Measurements from ENCODE around the gene RASGEF1C.

Gene RASGEF1C

DNA sequence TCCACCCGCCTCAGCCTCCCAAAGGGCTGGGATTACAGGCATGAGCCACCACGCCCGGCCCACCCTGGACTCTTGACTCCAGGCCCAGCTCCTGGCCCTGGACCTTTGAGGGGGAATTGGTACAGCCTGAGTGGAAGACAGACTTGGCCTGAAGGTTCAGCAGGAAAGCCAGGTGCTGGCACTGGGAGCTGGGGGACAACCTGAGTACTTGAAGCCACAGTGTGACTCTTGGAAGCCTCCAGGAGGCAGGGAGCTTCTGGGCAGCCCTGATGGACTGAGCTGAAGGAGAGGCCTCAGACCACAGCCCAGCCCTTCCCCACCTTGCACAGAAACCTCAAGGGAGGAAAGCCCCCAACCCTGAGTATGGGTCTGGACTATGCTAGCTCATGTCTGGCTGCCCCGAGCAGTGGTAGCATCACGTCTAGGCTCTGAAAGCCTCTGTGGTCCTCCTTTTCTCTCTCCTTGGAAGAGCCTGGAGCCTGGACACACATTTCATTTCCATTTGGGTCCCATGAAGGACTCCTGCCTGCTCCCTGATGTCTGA, 54.1 kb downstream of the RASGEF1C start:
- Histone ChIP-seq H3K4me1 (no peaks in the 10 kb centered on the region), H3K27ac (no peak overlapping the region), H3K27me3 (no peaks in the 10 kb centered on the region), H3K4me3 (no peak overlapping the region), H3K36me3 (no peaks in the 10 kb centered on the region), H3K9me3 (peaks cover 0 to 9% (median 5%) of the 10 kb centered on the region in 3 donors)
- intact Hi-C loops (cut with DNase I; ENCODE audit: low total_unique reads) = no loop called here
- TF ChIP-seq, protein P1, sequence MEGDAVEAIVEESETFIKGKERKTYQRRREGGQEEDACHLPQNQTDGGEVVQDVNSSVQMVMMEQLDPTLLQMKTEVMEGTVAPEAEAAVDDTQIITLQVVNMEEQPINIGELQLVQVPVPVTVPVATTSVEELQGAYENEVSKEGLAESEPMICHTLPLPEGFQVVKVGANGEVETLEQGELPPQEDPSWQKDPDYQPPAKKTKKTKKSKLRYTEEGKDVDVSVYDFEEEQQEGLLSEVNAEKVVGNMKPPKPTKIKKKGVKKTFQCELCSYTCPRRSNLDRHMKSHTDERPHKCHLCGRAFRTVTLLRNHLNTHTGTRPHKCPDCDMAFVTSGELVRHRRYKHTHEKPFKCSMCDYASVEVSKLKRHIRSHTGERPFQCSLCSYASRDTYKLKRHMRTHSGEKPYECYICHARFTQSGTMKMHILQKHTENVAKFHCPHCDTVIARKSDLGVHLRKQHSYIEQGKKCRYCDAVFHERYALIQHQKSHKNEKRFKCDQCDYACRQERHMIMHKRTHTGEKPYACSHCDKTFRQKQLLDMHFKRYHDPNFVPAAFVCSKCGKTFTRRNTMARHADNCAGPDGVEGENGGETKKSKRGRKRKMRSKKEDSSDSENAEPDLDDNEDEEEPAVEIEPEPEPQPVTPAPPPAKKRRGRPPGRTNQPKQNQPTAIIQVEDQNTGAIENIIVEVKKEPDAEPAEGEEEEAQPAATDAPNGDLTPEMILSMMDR (IDR thresholded peaks at IDR 0.05) = no peak
- no peak for DNase-seq

DNA sequence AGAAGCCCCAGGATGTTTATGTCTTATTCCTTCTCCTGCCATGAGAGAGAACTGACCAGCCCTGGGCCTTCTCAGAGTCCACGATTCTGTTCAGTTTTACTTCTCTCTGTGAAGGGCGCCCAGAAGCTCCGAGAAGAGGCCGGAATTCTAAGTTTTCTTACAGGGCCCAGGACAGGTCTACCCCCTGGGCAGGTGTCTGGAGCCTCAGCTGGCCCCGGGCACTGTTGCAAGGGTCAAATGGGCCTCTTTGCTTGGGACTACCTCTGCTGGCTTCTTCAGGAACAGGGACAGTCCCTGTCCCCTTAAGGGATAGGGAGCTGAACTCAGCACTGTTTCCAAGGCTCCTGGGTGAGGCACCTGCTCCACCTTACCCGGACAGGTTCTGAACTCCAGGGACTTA, 55.0 kb downstream of the RASGEF1C start:
- Histone ChIP-seq H3K4me1 (no peaks in the 10 kb centered on the region), H3K36me3 (no peaks in the 10 kb centered on the region), H3K27ac (no peak overlapping the region), H3K4me3 (no peak overlapping the region), H3K9me3 (peaks cover 0 to 9% (median 7%) of the 10 kb centered on the region in 3 donors), H3K27me3 (no peaks in the 10 kb centered on the region)
- TF ChIP-seq, protein P1 (IDR thresholded peaks at IDR 0.05) = no peak
- no peak for DNase-seq
- intact Hi-C loops (cut with DNase I; ENCODE audit: low total_unique reads) = no loop called here

DNA sequence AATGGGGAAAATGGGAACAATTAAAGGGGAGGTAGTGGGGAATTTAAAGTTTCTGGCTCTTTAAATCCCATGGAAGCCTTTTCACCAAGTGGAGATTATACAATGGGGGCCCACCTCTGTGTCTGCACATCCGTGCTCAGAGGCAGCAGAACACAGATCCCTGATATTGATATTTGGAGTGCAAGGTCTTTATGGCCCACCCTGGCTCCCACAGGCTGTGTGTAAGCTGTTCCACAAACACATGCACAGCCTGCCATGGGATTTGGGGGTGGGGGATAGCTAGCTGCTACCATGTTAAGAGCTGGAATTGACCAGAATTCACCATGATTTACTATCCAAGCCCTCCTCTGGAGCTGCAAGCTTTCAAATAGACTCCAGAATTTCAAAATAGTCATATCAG, 55.9 kb downstream of the RASGEF1C start:
- DNase-seq = no peak
- Histone ChIP-seq H3K9me3 (peaks cover 0 to 9% (median 7%) of the 10 kb centered on the region in 3 donors), H3K27me3 (no peaks in the 10 kb centered on the region), H3K36me3 (no peaks in the 10 kb centered on the region), H3K27ac (no peak overlapping the region), H3K4me1 (no peaks in the 10 kb centered on the region), H3K4me3 (no peak overlapping the region)
- TF ChIP-seq, protein P1 (IDR thresholded peaks at IDR 0.05) = no peak
- intact Hi-C loops (cut with DNase I; ENCODE audit: low total_unique reads) = no loop called here

DNA sequence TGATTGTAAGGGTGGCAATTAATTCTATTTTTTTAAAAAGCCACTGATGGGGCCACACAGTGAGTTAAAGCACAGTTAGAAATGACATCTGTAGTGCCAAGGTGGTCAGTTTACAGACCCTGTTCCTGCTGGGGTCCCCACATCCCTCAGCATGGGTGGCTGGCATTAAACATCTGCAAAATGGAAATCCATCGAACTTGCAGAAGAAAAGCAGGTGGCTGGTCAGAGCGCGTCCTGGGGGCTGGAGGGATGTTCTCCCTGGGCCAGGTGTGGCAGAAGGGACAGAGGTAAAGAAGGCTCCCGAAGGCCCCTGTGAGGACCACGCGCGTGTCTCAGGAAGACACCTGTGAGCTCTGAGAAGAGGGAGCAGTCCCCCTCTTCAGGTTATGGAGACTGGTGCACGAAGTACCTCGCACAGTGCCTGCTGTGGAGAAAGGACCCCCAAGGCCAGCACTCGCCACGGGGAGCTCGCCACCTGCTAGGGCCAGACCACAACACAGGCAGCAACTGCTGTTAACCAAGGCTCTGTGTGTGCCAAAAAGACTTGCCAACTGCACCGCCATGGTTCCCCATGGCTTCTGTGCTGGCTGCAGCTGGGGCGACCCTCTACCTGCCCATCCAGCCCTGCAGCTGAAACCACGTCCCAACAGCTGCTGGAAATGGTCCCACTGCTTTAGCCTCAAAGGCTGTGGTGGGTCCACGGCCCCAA, 65.2 kb downstream of the RASGEF1C start:
- H3K9me3 ChIP-seq = peaks cover 0 to 13% (median 0%) of the 10 kb centered on the region in 3 donors
- TF ChIP-seq, protein P1 (IDR thresholded peaks at IDR 0.05) = no peak
- H3K27ac ChIP-seq = no peak overlapping the region
- no peak for DNase-seq
- no peaks in the 10 kb centered on the region for H3K4me1 ChIP-seq
- no peak overlapping the region for H3K4me3 ChIP-seq
- H3K27me3 ChIP-seq = peaks cover 0 to 27% of the 10 kb centered on the region in 2 donors
- intact Hi-C loops (cut with DNase I; ENCODE audit: low total_unique reads) = no loop called here
- no peaks in the 10 kb centered on the region for H3K36me3 ChIP-seq

DNA sequence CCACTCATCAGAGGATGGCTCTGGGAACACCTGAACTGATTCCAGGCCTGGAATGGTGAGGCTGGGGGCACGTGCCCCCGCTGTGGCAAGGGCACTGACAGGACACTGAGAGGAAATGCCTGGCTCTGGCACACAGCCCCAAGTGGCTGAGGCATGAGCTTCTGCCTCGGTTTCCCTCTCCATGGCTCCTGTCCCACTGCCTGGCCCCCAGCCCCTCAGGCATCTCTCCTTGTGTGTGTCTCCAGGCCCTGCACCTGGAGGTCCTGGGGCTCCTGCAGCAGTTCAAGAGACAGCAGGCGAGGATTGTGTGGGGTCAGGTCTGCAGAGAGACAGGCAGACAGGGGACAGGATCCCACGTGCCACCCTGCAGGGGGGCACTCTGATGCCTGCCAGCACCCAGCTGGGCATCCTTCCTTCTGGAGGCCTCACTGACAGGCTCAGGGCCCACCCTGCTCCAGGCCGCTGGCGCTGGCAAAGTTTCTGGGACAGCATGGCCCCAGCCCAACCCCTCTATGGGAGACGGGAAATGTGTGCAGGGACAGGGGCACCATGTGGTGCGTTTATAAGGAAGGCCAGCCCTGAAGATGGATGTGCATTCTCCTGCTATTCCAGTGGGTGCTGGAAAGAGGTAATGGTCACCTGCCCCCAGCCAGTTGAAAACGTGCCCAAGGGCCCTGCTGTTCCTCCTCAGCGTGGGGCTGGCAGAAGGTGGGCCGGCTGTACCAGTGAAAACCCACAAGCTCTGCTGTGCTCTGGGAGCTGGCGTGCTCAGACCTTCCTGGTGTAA, 66.0 kb downstream of the RASGEF1C start:
- H3K36me3 ChIP-seq = no peaks in the 10 kb centered on the region
- H3K4me3 ChIP-seq = no peak overlapping the region
- TF ChIP-seq, protein P1 (IDR thresholded peaks at IDR 0.05) = no peak
- H3K27ac ChIP-seq = no peak overlapping the region
- intact Hi-C loops (cut with DNase I; ENCODE audit: low total_unique reads) = no loop called here
- peaks cover 0 to 33% of the 10 kb centered on the region in 2 donors for H3K27me3 ChIP-seq
- DNase-seq = no peak
- H3K4me1 ChIP-seq = no peaks in the 10 kb centered on the region
- H3K9me3 ChIP-seq = peaks cover 0 to 13% (median 0%) of the 10 kb centered on the region in 3 donors

All from tibial artery (tissue), 4 donors.